GM12872 (cell line): ENCODE measurements around the gene SLITRK3.

Source experiments
- TF ChIP-seq, protein P1 (sequence below): IDR thresholded peaks from 3 replicates; pipeline ENCODE4 v1.5.1; 2011; ENCODE audit warnings: low read depth, mild to moderate bottlenecking, low read length, moderate library complexity; ENCODE audit not compliant: insufficient read depth

Gene SLITRK3

GRCh38 chr3:165188452-165188851 is 7.7 kb downstream of the SLITRK3 start:
- TF ChIP-seq, protein P1, sequence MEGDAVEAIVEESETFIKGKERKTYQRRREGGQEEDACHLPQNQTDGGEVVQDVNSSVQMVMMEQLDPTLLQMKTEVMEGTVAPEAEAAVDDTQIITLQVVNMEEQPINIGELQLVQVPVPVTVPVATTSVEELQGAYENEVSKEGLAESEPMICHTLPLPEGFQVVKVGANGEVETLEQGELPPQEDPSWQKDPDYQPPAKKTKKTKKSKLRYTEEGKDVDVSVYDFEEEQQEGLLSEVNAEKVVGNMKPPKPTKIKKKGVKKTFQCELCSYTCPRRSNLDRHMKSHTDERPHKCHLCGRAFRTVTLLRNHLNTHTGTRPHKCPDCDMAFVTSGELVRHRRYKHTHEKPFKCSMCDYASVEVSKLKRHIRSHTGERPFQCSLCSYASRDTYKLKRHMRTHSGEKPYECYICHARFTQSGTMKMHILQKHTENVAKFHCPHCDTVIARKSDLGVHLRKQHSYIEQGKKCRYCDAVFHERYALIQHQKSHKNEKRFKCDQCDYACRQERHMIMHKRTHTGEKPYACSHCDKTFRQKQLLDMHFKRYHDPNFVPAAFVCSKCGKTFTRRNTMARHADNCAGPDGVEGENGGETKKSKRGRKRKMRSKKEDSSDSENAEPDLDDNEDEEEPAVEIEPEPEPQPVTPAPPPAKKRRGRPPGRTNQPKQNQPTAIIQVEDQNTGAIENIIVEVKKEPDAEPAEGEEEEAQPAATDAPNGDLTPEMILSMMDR: no peak

GRCh38 chr3:165185707-165186327 is 10.4 kb downstream of the SLITRK3 start:
- TF ChIP-seq, protein P1: peak; percentile 80

DNA sequence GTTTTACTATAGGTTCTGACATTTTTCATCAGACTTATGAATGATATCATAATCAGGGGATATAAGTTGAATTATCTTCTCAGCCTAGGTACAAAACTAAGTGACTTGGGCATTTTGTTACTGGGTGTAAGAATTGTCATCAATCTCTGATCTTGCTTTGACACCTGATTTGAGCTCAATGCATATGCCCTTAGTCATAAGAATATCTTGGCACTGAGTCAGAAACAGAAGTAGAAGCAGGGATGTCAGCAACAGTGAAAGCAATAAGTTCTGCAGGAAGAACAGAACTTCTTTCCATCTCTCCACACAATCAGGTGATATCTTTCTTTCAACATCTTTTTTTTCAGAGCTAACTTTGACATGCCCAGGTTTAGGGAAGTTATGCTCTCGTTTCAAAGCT is 14.6 kb downstream of the SLITRK3 start:
- TF ChIP-seq, protein P1: no peak

GRCh38 chr3:165170236-165170635 is 25.9 kb downstream of the SLITRK3 start:
- TF ChIP-seq, protein P1: no peak

DNA sequence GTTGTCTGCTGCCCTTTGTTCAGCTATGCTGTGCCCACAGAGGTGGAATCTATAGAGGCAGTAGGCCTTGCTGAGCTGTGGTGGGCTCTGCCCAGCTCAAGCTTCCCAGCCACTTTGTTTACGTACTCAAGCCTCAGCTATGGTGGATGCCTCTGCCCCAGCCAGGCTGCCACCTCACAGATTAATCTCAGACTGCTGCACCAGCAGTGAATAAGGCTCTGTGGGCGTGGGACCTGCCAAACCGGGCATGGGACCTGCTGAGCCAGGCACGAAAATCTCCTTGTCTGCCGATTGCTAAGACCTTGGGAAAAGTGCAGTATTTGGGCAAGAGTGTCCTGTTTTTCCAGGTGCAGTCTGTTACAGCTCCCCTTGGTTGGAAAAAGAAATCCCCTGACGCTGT is 26.8 kb downstream of the SLITRK3 start:
- TF ChIP-seq, protein P1: no peak

DNA sequence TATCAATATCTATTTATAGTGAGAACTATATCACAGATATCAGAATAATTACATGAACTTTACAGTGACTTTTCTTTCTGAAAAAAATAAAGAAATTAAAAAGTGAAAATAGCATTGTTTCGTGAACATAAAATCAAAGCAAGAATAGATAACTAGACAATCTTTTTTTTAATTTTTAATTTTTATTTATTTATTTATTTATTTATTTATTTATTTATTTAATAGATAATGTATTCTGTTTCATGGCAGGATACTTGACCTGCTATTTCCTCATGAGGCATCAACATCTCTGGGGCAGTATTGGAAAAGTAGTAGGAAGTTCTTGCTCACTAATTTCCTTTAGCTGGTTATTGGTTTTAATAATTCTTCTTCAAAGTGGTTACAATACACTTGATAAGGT is 33.3 kb downstream of the SLITRK3 start:
- TF ChIP-seq, protein P1: no peak

DNA sequence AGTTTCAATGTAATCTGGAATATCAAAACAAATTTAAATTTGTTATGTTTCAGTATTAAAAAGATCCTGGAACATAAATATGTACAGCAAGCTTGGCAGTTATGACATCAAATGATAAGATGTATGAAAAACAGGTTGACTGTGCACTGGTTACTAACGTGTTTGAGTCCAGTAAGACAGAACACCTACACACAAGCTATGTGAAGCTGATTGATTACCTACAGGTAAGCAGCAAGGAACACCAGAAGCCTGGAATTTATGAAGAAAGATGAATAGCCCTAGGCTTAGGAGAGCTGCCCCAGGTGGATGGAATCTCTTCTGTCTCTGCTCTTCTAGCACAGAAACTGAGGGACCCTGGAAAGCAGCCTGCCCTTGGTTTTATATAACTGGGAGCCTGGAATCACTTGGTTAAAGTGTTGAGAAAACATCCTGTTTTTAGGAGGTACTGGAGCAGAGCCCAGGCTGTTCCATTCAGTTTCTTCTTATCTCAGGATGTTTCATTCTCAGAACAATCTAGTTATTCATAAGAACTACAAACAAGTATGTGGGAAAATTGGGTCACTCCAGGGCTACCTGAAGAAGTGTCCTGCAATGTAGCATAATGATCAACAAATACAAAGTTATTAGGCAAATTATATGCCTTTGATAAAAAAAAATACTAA is 36.3 kb downstream of the SLITRK3 start:
- TF ChIP-seq, protein P1: no peak
